HG03025 (cell line): ENCODE measurements around the gene GATAD2A.
"Not testable (repeated sequence)": the region's sequence is repeated elsewhere in the genome, so short reads cannot be mapped to it uniquely, and the experiment has no call there.

Source experiments
- ATAC-seq: cut with Tn5 transposase; IDR thresholded peaks from one replicate; pipeline ENCODE4 v1.9.1; 2021; ENCODE audit warnings: mild to moderate bottlenecking, moderate library complexity; ENCODE audit not compliant: unreplicated experiment, low FRiP score

GATAD2A gene

GRCh38 chr19:19463348-19464117 is 58.1 kb downstream of the GATAD2A start:
- ATAC-seq = no peak

GRCh38 chr19:19464339-19465098 is 59.0 kb downstream of the GATAD2A start:
- ATAC-seq = no peak

- no peak for ATAC-seq
Measured at GRCh38 chr19:19465436-19466070, 60.1 kb downstream of the GATAD2A start.

GRCh38 chr19:19466201-19466600 is 60.7 kb downstream of the GATAD2A start:
- no peak for ATAC-seq

GRCh38 chr19:19468424-19469050 is 63.1 kb downstream of the GATAD2A start:
- no peak for ATAC-seq

GRCh38 chr19:19470579-19470978 is 65.1 kb downstream of the GATAD2A start:
- no peak for ATAC-seq

GRCh38 chr19:19471682-19472081 is 66.2 kb downstream of the GATAD2A start:
- ATAC-seq = no peak

- not testable (repeated sequence) for ATAC-seq
Measured at GRCh38 chr19:19472106-19472505, 66.6 kb downstream of the GATAD2A start.

- ATAC-seq = no peak
Measured at GRCh38 chr19:19475015-19475765, 69.7 kb downstream of the GATAD2A start.

GRCh38 chr19:19475849-19476828 is 70.7 kb downstream of the GATAD2A start:
- ATAC-seq = no peak

GRCh38 chr19:19477705-19478383 is 72.4 kb downstream of the GATAD2A start:
- ATAC-seq = no peak

GRCh38 chr19:19480688-19481087 is 75.2 kb downstream of the GATAD2A start:
- ATAC-seq = no peak

- ATAC-seq = no peak
Measured at GRCh38 chr19:19482809-19483596, 77.5 kb downstream of the GATAD2A start.

- ATAC-seq = no peak
Measured at GRCh38 chr19:19485161-19485997, 79.9 kb downstream of the GATAD2A start.

- ATAC-seq = no peak
Measured at GRCh38 chr19:19485998-19486290, 80.5 kb downstream of the GATAD2A start.

- no peak for ATAC-seq
Measured at GRCh38 chr19:19486343-19487076, 81.0 kb downstream of the GATAD2A start.
